ENCODE measurements around the gene CYBA. TPM values are rescaled to one million over a fixed set of nuclear protein-coding genes. Genes with fewer than 3 reads are reported as not detected.

CYBA gene
- total and polyA plus RNA-seq, 2 of the 13 experiments (the other 11 are each of a cell fraction or from before 2014, with no cell fraction given), result 196 to 250 TPM

- in situ Hi-C loops (cut with HindIII; ENCODE audit: extremely low pct_ligation_motif_present, low pct_unique_long_range_greater_than_20kb) (no loop called here), intact Hi-C loops (cut with micrococcal nuclease; ENCODE audit: unreplicated experiment) (no loop called here)
- TF ChIP-seq ISX (CRISPR knock-in tag; conservative IDR thresholded peaks at IDR 0.05), result no peak
- TF ChIP-seq HNRNPK (IDR thresholded peaks at IDR 0.05; ENCODE audit: low read depth, low read length, poor library complexity, severe bottlenecking), result no peak
- TF ChIP-seq SAP130 (CRISPR knock-in tag; IDR thresholded peaks at IDR 0.05; ENCODE audit: low read depth), result no peak
- no peak for TF ChIP-seq CSRNP1 (CRISPR knock-in tag; IDR thresholded peaks at IDR 0.05)
- no peak for TF ChIP-seq ZBTB49 (CRISPR knock-in tag; IDR thresholded peaks at IDR 0.05; ENCODE audit: borderline replicate concordance)
- TF ChIP-seq SP2 (CRISPR knock-in tag; IDR thresholded peaks at IDR 0.05), result no peak
- no peak overlapping the region for H3K4me2 ChIP-seq (ENCODE audit: low read depth, low read length)
- no peaks in the 10 kb centered on the region for H4K20me1 ChIP-seq (ENCODE audit: insufficient read depth, low read length)
- H3K27me3 ChIP-seq (ENCODE audit: control insufficient read depth in 1 of 2, insufficient read depth in 2 of 2, low read length in 2 of 2), result peaks cover 38 to 66% of the 10 kb centered on the region in 2 experiments
- no TSS peak for BruUV-seq (replicated peaks)
- DNase-seq (ENCODE audit: low spot score) (no peak), ATAC-seq (no peak), FAIRE-seq (no peak)
- POLR2A ChIA-PET, result no interaction called here
- no peak overlapping the region for H2AFZ ChIP-seq (ENCODE audit: low read length)
- H3K4me3 ChIP-seq (replicated peaks in 1 of 3; ENCODE audit: insufficient read depth in 1 of 3, low read depth in 2 of 3, low read length in 3 of 3), result no peak overlapping the region
- H3K79me2 ChIP-seq (ENCODE audit: insufficient read depth, low read length), result no peaks in the 10 kb centered on the region
- H3K4me1 ChIP-seq (ENCODE audit: insufficient read depth, low read length), result peaks cover 21% of the 10 kb centered on the region
- no peak overlapping the region for H3K27ac ChIP-seq (ENCODE audit: extremely low read length, insufficient read depth, low read length)
- no peaks in the 10 kb centered on the region for H3K9me3 ChIP-seq (ENCODE audit: low read length)
- 57% methylated on average over 9 of the region's 10 CpGs for WGBS (ENCODE audit: low lambda C conversion rate)
- H3K9ac ChIP-seq (ENCODE audit: insufficient read depth, low read depth, low read length), result no peak overlapping the region
- H3K36me3 ChIP-seq (replicated peaks in 1 of 2; ENCODE audit: control insufficient read depth in 1 of 2, insufficient read depth in 2 of 2, low read length in 2 of 2), result peaks cover 3 to 6% of the 10 kb centered on the region in 2 experiments; a peak in 3 of 5 replicates
- CTCF ChIA-PET (ENCODE audit: low intra/inter-chr PET ratio, low total read pairs), result no interaction called here
Observed at GRCh38 chr16:88692861-88693260, 42.0 kb upstream of the CYBA start.
